Posterior vena cava (tissue), 2 donors: ENCODE results near the gene ATP8A2. TPM values are rescaled to one million over a fixed set of nuclear protein-coding genes. Genes with fewer than 3 reads are reported as not detected.

Experiments used
- DNase-seq: peaks from one replicate; pipeline ENCODE4 v3.0.0-alpha.2; 2020; ENCODE audit warnings: low spot score
- intact Hi-C, 2 donors: fragments of 100-400 bp; cut with DNase I; formaldehyde crosslinking; loops; one replicate each; pipeline versions ENCODE4 v1.14.1 to v1.14.2; 2022 to 2023
- total RNA-seq, 2 donors: library from RNA; stranded (reverse); fragmentation: NEBNext Ultra II Directional; extraction: Animal tissue kit (Norgen Biotek cat#: 25700); gene quantifications; one replicate each; pipeline ENCODE4 v1.2.1, GENCODE V29; 2021
- donor health status: DM: yes; HTN: yes; CAD: no.
- donor health status: DM: yes; HTN: yes; CAD: no.

ATP8A2 gene
- total RNA-seq, 2 donors from 2014 or later: 0.24 to 0.60 TPM

DNA sequence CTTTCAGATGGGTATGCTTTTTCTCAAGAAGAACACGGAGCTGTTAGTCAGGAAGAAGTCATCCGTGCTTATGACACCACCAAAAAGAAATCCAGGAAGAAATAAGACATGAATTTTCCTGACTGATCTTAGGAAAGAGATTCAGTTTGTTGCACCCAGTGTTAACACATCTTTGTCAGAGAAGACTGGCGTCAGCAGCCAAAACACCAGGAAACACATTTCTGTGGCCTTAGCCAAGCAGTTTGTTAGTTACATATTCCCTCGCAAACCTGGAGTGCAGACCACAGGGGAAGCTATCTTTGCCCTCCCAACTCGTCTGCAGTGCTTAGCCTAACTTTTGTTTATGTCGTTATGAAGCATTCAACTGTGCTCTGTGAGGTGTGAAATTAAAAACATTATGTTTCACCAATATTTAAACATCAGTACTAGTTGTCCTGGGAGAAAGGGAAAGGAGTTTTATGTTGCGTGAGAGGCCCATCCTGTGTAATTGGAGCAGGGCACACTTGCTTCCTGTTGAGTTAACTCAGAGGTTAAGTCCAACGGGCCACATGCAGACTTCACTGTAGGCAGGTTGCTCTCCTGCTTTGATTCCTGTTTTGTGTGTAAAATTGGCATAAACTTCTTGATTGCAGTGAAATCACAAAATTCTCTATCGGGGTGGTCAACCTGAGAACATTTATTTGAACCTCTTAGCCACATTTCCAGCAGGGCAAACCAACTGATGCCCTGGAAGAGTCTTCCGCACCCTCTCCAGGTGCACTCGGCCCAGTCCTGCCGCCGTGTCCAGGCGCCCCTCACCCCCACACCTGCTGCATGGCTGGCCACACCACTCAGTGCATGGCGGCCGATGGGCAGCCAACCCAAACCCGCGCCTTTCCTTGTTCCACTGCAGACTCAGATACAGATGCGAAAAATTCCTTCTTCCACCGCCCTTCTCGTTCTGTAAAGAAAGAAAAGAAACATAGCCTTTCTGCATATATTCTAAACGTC lies 648.4 kb downstream of the ATP8A2 start:
- intact Hi-C loops: no loop called here
- DNase-seq: no peak

GRCh38 chr13:26020891-26021290 lies 649.1 kb downstream of the ATP8A2 start:
- intact Hi-C loops: no loop called here
- no peak for DNase-seq

DNA sequence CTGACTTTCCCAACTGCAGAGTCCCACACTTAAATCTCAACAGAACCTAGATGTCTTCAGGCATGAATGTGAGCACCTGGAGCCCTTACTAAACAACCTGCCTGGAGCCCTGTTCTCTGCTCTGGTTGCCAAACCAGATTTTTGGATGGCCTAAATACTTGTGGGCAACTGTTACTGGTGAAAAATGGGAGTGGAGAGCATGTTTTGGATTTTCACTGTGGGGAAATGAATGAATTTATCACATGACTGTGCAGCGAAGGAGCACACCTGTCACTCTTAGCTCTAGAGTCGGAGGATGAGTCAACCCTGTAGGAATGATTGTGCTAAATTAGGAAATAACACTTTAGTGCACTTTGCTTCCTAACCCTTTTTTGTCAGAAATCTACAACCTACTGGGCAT lies 649.7 kb downstream of the ATP8A2 start:
- DNase-seq: no peak
- intact Hi-C loops: no loop called here

GRCh38 chr13:26021956-26022355 lies 650.2 kb downstream of the ATP8A2 start:
- intact Hi-C loops: no loop called here
- no peak for DNase-seq

DNA sequence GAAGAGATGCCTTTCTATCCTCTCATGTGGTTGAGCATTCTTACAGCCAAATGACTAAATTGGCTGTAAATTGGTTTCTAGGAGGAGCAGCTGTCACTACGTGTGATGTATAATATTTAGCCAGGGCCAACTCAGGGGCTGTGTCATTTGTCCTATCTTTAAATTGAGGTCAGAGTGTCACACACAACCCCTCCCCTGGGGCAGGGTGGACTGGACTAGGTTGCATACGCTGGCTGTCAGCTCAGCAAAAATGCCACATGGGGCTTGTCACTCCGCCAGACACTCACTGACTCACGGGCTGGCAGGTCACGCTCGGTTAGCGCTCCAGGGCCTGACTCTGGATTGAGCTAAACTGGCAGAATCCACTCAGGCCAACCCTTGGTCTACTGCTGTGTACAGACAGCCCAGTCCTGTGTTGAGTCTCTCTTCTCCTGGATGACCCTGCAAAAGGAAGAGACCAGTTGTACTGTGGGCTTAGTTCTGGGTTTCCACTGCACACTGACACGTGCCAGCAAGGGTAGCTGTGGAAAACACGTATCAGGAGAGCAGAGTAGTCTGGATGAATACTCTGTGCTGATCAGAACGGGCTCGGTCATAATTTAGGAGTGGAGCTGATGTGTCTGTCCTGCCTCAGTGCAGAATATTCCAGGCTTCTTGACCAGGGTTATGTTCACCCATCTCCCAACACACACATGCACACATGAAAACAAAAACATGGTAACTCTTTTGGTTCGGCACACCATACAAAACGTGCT lies 650.9 kb downstream of the ATP8A2 start:
- intact Hi-C loops: no loop called here
- peak; percentile 92 for DNase-seq

DNA sequence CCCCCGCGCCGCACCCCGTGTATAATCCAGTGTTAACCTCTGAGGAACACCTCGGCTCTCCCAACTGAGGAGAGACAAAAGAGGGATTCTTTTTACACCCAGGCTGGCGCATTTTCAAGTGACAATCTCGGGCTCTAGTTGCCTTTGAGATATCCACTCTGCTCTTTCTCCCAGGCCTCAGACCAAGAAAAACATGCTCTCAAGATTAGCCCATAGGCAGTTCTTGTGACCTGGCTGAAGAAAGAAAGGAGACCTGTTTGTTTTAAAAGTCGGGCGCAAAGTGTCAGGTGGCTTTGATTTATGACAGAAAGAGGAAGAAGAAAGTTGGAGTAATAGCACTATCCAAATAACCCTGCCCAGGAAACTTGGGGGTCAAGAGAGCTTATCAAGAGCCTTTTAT lies 652.8 kb downstream of the ATP8A2 start:
- no peak for DNase-seq
- intact Hi-C loops: no loop called here

DNA sequence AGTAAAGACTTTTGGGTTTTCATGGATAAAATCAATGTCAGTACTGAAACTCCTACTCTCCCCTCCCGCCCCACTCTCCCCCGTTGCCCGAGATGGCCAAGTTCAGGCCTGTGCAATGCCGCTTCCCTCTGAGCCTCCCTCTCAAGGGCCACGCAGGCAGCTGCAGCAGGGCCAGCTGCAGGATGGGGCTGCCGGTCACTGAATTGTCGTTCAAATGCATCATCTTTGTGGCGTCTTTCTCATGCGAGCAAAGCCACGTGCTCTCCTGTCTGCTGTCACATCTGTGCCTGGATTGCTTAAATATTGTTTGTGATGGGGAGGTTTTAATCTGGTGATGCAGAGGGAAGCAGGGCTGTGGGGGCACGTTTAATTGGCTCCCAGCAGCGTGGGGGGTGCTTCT lies 653.4 kb downstream of the ATP8A2 start:
- no peak for DNase-seq
- intact Hi-C loops: no loop called here

GRCh38 chr13:26025771-26026170 lies 654.0 kb downstream of the ATP8A2 start:
- no peak for DNase-seq
- intact Hi-C loops: no loop called here

DNA sequence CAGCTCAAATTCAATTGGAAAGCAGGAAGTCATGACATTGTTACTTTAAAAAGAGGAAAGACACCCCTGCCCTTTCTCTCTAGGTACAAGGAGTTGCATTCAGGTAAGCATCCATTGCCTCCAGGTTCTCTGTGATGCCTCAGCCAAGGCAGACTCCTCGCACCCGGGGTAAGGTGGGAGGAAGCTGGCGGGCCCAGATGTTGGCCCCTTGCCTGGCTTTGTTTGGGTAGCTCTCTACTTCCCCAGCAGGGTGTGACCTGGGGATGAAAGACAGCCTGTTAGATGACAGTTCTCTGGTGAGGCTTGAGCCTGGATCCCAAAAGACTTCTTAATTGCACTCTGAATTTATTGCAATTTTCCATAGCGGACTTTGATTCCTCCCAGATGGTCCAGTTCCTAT lies 654.4 kb downstream of the ATP8A2 start:
- DNase-seq: no peak
- intact Hi-C loops: no loop called here

DNA sequence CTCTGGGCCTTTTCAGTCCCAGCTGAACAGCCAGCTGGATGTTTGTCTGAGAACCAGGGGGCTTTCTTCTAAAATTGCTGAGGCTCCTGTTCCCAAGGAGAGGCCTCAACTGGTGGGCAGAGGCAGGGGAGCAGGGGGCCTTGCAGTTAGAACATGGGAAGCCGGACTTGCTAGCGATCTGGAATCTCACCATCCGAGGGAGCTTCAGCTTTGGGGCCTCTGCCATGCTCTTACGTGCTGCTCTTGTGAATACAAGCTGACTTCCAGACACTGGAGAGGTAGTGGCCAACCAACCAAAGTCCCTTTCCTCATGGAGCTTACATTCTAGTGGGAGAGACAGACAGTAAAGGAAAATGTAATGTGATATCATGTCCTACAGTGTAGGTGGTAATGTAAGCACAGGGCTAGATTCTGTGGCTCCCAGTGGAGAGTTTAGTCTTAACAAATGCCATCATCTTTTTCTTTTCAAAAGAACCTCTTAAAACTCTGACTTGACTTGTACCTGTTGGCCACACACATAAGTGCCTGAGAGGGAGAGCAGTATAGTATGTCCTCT lies 657.9 kb downstream of the ATP8A2 start:
- DNase-seq: no peak
- intact Hi-C loops: no loop called here

- DNase-seq: no peak
- intact Hi-C loops: no loop called here
These were observed 658.6 kb downstream of the ATP8A2 start for GRCh38 chr13:26030331-26030730.

DNA sequence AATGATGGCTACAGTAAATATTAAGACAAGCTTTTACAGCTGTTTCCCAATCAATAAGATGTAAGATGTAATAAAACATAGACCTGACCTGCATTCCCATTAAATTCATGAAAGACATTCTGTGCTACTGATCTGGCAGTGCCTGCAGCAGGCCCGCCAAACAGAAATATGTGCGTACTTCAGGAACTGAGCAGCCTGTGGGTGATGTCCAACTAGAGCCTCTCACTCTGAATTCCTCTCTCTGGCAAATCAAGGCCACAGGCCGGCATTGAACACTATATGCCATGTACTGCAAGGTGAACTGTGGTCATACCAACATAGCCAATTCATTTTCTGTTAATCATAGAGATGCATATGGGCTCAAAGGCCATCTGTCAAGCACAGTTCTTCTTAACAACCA lies 662.2 kb downstream of the ATP8A2 start:
- intact Hi-C loops: no loop called here
- DNase-seq: no peak

- intact Hi-C loops: no loop called here
- no peak for DNase-seq
These were observed 664.6 kb downstream of the ATP8A2 start for GRCh38 chr13:26036383-26036782.

- intact Hi-C loops: no loop called here
- no peak for DNase-seq
These were observed 665.5 kb downstream of the ATP8A2 start for GRCh38 chr13:26037302-26037701.

- intact Hi-C loops: no loop called here
- no peak for DNase-seq
These were observed 667.2 kb downstream of the ATP8A2 start for GRCh38 chr13:26038931-26039475.

DNA sequence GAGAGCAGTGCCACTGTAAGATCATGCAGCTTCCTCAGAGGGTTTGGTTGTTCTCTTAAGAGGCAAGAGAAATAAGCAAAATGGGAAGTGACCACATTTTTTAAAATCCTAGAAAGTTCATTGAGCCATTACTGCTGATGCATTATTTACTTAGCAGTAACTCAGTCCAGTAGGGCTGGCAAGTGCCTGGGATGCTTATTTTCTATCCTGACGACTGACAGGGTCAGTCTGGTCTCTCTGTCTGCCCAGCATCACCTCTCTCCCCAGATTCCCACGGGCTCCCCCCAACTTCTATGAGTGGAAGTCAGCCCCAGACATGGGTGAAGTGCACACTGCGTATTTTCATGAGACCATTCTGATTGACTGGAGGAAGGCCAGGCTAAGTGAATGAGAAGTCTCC lies 669.7 kb downstream of the ATP8A2 start:
- intact Hi-C loops: no loop called here
- no peak for DNase-seq

- intact Hi-C loops: loop anchor here in 1 of 2 donors (2.0 kb wide), 1 partner anchor 34 kb away; no protein-coding TSS in a partner anchor
- DNase-seq: no peak
These were observed 671.0 kb downstream of the ATP8A2 start for GRCh38 chr13:26042785-26043184.

- intact Hi-C loops: no loop called here
- no peak for DNase-seq
These were observed 673.4 kb downstream of the ATP8A2 start for GRCh38 chr13:26045142-26045541.

GRCh38 chr13:26046639-26047038 lies 674.9 kb downstream of the ATP8A2 start:
- intact Hi-C loops: no loop called here
- DNase-seq: no peak

- no peak for DNase-seq
- intact Hi-C loops: no loop called here
These were observed 675.3 kb downstream of the ATP8A2 start for GRCh38 chr13:26047040-26047439.
